ENCODE results near the gene RPRM.
"Not testable (repeated sequence)": the region's sequence is repeated elsewhere in the genome, so short reads cannot be mapped to it uniquely, and the experiment has no call there.

Gene RPRM

GRCh38 chr2:153478289-153479261 lies at the start of gene RPRM:
TSS of gene RPRM (minus strand) at chr2:153478762. CDS start at chr2:153478565, 197 bp downstream.
- DNase-seq = peak; percentile 63

DNA sequence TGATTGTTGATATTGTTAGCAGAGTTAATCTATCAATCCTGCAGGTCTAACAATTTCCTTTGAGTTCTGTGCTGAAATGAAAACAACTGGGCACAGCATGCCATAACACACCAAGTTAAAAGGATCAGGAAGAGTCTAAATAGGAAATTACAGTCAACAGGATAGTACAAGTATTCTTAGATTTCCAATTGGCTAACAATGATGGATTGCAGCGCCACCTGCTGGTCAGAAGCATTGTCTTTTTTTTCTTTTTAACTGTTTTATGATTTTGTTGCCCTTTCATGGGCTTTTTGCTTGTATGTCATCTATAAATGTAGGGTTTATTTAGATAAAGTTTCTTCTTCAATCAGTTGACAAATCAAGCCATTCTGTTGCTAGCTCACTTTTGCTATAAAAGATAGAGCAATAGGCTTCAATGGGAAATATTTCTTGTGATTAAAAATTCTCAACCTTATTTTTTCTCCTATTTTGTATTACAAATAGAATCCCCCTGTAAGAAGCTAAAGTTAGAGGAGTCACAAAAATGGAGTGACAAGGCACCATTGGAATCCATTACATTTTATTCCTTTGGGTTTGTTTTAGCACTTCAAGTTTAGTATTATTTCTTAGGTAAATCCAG lies 40.8 kb upstream of the RPRM start:
- peak; percentile 67 for DNase-seq

DNA sequence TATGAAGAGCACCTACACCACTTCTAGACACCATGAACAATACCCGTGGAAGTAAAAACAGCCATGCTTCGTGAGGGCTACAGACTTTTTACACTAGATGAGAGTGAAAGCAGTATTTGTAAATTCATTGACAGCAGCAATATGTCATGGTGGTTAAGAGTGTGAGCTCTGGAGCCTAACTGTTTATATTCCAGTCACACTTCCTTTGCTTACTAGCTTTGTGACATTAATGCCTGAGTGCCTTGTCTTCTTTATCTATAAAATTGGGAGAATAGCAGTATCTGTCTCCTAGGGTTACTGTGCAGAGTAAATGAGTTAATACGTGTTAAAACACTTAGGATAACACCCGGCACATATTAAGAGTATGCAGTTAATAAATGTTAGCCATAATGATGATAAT lies 33.8 kb upstream of the RPRM start:
- no peak for DNase-seq

DNA sequence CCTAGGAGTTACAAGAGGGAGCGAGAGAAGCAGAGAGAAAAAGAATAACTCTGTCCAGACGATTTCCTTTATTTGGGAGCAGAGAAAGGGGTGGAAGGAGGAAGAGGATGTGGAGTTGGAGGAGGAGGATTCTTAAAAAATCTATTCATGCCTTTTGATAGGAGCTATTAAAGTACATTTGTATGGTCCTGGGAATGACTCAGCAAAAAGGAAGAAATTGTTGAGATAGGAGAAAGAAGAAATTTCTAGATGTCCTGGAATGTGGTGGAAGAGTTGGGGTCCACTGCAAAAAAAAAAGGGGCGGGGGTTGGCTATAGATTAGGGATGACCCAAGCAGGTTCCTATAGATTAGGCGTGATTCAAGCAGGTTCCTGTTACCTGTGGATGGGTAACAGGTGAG lies 32.4 kb upstream of the RPRM start:
- DNase-seq = no peak

GRCh38 chr2:153509133-153509532 lies 30.6 kb upstream of the RPRM start:
- DNase-seq = no peak

DNA sequence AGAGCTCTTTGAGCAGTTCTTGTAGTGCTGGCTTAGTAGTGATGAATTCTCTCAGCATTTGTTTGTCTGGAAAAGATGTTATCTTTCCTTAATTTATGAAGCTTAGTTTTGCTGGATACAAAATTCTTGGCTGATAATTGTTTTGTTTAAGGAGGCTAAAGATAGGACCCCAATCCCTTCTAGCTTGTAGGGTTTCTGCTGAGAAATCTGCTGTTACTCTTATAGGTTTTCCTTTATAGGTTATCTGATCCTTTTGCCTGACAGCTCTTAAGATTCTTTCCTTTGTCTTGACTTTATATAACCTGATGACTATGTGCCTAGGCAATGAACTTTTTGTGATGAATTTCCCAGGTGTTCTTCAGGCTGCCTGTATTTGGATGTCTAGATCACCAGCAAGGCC lies 27.9 kb upstream of the RPRM start:
- not testable (repeated sequence) for DNase-seq

- DNase-seq = no peak
These were observed 20.9 kb upstream of the RPRM start for GRCh38 chr2:153499439-153499838.

GRCh38 chr2:153497938-153498629 lies 19.5 kb upstream of the RPRM start:
- no peak for DNase-seq

GRCh38 chr2:153495725-153496124 lies 17.2 kb upstream of the RPRM start:
- DNase-seq = no peak

DNA sequence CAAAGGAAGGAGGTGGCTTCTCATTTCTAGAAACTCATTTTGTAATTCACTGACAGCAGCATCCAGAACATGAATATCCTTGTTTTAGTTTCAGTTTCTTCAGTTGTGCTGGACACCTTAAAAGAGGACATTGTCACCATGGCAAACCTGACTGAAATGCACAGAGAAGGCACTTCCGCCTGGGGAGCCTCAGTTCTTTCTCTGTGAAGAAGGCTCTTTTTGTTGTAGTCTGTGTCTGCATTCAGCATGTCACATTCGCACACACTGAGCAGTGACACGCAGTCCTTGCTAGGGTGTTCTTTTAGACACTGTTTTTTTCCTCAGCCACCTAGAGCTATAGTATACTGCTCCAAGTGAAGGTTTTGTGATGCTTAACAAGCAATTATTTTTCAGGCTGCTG lies 9.5 kb upstream of the RPRM start:
- no peak for DNase-seq

- DNase-seq = no peak
These were observed 8.9 kb upstream of the RPRM start for GRCh38 chr2:153487448-153487847.

GRCh38 chr2:153479573-153479972 lies 1.0 kb upstream of the RPRM start:
- DNase-seq = no peak

GRCh38 chr2:153477636-153478288 lies 800 bp downstream of the RPRM start:
- no peak for DNase-seq

GRCh38 chr2:153476816-153477635 lies 1.5 kb downstream of the RPRM start:
- DNase-seq = no peak

- DNase-seq = no peak
These were observed 2.1 kb downstream of the RPRM start for GRCh38 chr2:153476491-153476815.

GRCh38 chr2:153474876-153475435 lies 3.6 kb downstream of the RPRM start:
- DNase-seq = no peak

DNA sequence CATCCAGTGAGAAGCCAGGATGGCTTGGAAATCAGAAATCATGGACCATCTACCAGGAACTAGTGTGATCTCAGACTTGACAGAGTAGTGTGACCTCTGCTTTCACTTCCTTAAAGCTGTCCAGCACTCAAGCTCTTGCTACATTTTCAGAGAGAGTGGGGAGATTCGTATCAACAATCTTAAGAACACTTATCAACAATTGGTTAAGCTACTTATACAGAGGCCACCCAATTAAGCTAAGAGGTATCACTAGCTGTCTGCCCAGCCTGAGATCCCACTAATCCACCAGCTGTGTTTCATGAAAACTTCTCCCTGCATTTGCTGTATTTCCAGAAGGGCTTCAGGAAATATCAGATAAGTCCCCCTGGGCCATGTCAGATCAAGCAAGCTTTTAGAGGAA lies 4.2 kb downstream of the RPRM start:
- peak; percentile 43 for DNase-seq

DNA sequence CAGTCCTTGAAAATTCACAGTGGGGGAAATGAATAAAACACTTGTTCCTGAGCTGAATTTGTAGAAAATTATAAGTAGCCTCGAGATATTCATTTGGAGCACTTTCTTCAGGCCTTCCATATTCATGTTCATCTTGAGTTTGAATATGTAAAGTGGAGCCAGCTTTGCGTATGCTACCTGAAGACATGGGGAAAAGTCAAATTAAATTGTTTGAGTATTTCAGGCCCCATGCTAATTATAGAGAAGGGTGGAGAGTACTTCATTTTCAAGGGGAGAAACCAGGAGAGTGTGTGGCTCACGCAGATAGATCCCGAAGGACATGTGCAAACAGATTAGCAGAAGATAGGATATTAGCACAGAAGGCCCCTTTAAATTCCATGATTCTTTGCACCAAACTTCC lies 7.7 kb downstream of the RPRM start:
- DNase-seq = no peak

- DNase-seq = no peak
These were observed 14.2 kb downstream of the RPRM start for GRCh38 chr2:153464395-153464794.

- DNase-seq = no peak
These were observed 16.2 kb downstream of the RPRM start for GRCh38 chr2:153462338-153462859.

GRCh38 chr2:153461453-153461852 lies 17.1 kb downstream of the RPRM start:
- no peak for DNase-seq

- DNase-seq = no peak
These were observed 22.7 kb downstream of the RPRM start for GRCh38 chr2:153455861-153456260.
